ENCODE results near the gene CD300H.

DNA sequence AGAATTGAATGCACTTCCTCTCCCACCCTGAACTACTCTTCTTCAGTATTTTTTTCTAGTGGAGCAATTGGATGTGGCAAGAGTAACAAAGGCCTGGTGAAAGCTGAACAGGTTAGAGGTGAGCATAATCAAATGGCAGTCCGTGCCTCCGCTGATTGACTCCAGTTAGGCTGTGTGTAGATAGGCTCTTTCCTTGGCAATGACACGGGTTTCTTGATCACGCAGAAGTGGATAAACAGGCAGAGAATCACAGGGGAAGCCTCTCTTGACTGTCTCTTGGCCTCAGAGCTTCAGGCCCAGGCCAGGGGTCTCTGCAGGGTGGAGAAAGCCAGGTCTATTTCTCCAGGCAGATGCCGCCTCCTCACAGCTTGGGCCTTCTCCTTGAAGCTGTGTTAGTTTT lies 40.2 kb downstream of the CD300H start:
- TF ChIP-seq, protein P1, sequence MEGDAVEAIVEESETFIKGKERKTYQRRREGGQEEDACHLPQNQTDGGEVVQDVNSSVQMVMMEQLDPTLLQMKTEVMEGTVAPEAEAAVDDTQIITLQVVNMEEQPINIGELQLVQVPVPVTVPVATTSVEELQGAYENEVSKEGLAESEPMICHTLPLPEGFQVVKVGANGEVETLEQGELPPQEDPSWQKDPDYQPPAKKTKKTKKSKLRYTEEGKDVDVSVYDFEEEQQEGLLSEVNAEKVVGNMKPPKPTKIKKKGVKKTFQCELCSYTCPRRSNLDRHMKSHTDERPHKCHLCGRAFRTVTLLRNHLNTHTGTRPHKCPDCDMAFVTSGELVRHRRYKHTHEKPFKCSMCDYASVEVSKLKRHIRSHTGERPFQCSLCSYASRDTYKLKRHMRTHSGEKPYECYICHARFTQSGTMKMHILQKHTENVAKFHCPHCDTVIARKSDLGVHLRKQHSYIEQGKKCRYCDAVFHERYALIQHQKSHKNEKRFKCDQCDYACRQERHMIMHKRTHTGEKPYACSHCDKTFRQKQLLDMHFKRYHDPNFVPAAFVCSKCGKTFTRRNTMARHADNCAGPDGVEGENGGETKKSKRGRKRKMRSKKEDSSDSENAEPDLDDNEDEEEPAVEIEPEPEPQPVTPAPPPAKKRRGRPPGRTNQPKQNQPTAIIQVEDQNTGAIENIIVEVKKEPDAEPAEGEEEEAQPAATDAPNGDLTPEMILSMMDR (IDR thresholded peaks at IDR 0.05) = no peak
- no peak for TF ChIP-seq POLR2A (IDR thresholded peaks at IDR 0.05)
